T-helper 2 cell treated with Interferon-gamma antibody and Interleukin-4, amounts not matched to agents 100 ng/mL and 5 ng/mL, for 36 hours (primary cell): ENCODE data around the gene MSI2. TPM values are rescaled to one million over a fixed set of nuclear protein-coding genes. Genes with fewer than 3 reads are reported as not detected.

Experiments used
- intact Hi-C: fragments of 100-400 bp; cut with micrococcal nuclease; formaldehyde crosslinking; loops from one replicate; pipeline ENCODE4 v1.15.1; 2023
- total RNA-seq: library from RNA; stranded (reverse); gene quantifications from 2 replicates; pipeline ENCODE4 v1.2.3, GENCODE V29; 2022

Gene MSI2
- total RNA-seq, 1 donor from 2014 or later, result 140 TPM

DNA sequence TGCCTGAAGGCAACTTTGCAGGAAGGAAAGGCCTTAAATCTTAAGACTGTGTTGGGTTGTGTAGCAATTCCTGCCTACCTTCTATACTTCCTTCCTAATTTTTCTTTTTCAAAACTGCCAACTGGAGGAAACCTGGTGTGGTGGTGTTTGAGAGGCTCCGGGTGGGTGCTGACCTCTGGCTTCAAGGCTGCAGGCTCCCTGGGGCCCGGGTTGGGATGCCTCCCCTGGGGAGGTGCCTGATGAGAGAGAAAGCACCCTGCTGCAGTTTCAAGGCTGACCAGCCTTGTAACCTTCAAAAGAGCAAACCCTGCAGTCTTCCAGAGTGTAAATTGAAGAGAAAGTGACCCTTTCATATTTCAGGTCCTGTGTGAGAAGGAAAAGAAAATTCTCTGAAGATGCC lies 55.9 kb downstream of the MSI2 start:
- intact Hi-C loops, result no loop called here

GRCh38 chr17:57313097-57313835 lies 56.9 kb downstream of the MSI2 start:
- intact Hi-C loops, result no loop called here

GRCh38 chr17:57315061-57316015 lies 59.0 kb downstream of the MSI2 start:
- intact Hi-C loops, result no loop called here

DNA sequence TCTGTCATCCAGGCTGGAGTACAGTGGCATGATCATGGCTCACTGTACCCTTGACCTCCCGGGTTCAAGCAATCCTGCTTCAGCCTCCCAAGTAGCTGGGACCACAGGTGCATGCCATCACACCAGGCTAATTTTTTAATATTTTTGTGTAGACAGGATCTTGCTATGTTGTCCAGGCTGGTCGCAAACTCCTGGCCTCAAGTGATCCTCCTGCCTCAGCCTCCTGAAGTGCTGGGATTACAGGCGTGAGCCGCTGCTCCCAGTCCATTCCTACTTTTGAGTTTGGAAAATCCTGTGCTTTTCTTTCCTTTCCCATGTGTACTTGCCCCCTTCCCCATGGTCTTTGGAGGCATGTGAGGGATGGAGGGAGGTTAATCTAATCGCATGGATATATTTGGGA lies 60.0 kb downstream of the MSI2 start:
- intact Hi-C loops, result no loop called here

DNA sequence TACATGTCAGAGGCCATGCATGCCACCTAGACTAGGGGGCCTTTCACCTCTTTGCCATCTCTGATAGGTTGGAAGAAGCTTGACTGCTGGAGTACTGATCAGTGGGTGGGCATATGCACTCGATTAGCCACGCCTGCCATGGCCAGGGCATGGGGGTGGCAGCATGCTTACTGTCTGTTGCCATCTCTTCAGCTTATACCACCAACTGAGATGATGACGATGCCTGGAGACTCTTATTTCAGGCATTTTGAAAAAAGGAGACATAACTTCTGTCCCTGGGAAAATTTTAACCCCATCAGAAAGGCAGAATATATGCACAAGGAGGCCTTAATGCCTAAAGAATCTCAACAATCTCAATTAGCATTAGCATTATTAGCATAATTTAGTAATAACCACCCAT lies 60.8 kb downstream of the MSI2 start:
- intact Hi-C loops, result no loop called here

- intact Hi-C loops, result no loop called here
Observed at GRCh38 chr17:57318913-57319312, 62.6 kb downstream of the MSI2 start.

- intact Hi-C loops, result no loop called here
Observed at GRCh38 chr17:57319806-57320205, 63.5 kb downstream of the MSI2 start.

DNA sequence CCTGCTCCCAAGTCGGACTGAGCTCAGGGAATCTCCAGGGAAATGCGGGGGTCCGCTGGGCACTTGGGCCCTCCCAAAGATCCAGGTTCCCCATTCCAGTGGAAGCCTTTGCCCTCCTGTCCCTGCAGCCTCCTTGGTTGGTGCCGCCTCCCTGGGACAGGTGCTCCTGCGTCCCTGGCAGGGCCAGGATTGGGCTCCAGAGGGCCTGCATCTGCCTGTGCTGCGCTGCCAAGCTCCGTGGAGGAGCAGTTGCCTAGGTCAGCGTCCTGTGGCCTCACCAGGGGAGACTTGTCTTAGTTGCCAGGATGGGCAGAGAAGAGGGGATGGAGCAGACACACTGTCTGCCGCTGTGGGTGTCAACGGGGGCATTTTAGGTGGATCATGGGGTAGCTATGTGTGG lies 67.1 kb downstream of the MSI2 start:
- intact Hi-C loops, result no loop called here

DNA sequence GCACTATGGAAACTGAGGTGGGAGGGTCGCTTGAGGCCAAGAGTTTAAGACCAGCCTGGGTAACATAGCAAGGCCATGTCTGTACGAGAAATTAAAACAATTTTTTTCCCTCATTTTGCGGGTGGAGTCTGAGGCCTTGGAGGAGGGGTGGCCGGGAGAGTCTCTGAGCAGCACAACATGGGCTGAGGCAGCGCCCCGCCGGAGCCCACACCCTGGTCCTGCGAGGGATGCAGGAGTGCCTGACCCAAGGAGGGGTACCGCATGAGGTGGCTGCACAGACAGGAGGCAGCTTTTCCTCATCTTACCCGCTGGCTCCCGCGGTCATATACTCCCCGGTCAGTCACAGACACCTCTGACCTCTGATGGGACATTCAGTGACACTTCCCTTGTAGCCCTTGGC lies 67.7 kb downstream of the MSI2 start:
- intact Hi-C loops, result no loop called here

DNA sequence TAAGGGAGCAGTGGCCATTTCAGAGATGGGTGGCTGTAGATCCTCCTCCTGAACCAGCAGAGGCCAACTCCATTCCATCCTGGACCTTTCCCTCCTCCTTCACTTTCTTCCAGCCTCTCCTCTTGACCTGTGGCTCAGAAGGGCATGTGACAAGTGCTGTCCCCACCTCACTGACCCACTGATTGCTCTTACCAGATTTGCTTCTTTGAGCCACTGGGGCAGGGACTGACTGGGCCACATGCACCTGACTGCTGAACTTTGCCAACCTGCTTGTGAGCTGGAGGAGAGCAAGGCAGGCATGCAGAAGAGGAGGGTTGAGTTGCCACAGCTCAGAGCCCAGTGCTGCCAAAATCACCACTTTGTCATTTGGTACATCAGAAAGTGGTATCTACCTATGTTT lies 68.3 kb downstream of the MSI2 start:
- intact Hi-C loops, result no loop called here

DNA sequence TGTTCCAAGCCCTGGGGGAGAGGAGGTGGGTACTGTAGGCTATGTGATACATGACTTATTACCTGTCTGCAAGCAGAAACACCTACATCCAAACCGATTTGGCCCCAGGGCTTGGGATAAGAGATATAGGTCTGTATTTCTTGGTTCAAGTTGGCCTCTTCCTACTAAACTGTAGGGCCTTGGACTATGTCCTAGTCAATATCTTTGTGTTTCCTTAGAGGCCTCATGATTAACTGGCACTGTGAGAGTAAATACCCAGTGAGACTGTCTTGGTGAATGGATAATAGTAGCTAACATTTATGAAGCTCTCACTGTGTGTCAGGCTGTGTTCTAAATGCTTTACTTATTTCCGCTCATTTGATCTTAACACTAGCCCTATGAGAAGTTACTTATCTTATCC lies 70.0 kb downstream of the MSI2 start:
- intact Hi-C loops, result no loop called here

DNA sequence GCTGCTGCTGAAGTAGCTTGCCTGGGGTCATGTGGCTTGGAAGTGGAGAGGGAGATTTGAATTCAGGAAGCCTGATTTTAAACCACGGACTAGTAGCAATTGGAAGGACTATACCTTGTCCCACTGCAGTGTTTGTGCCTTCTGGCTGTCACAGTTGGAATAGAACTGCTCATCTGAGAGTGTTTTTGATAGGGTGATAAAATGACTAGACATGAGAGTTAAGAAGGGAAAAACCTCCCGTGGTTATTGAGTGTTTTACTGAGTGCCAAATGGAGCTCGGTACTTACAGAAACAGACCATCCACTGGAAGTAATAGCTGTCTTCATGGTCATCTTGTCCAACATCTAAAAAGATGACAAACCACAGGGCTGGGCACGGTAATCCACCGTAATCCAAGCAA lies 70.4 kb downstream of the MSI2 start:
- intact Hi-C loops, result no loop called here

DNA sequence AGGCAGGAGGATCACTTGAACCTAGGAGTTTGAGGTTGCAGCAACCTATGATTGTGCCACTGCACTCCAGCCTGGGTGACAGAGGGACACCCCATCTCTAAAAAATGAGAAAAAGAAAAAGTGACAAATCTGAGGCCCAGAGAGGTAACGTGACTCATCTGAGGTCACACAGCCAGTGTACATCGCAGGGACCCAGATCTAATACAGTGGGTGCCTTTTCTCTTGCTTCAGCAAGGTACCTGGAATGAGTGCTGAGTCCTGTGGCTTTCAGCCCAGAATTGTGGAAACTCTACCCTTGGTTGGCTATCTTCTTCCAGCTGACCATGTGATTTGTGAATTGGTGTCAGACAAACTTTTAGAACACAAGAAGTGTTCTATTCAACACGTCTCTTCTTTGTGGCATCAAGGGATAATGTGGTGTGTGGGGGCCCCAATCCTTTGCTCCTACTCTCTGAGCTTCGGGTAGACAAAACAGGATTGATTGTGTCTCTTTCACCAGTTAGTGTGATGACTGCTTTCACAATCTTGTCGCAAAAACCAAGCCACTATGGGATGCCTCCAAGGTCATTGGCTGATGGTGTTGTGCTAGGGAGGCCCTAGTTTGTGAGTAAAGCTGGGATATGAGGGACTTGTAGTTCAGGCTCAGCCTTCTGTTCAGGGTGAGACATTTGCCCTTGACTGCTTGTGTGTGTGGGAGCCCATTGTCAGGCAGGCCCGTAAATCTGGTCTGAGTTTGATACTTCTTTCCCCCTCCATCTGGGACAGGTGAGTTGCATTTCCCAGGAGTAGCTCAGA lies 71.0 kb downstream of the MSI2 start:
- intact Hi-C loops, result no loop called here

DNA sequence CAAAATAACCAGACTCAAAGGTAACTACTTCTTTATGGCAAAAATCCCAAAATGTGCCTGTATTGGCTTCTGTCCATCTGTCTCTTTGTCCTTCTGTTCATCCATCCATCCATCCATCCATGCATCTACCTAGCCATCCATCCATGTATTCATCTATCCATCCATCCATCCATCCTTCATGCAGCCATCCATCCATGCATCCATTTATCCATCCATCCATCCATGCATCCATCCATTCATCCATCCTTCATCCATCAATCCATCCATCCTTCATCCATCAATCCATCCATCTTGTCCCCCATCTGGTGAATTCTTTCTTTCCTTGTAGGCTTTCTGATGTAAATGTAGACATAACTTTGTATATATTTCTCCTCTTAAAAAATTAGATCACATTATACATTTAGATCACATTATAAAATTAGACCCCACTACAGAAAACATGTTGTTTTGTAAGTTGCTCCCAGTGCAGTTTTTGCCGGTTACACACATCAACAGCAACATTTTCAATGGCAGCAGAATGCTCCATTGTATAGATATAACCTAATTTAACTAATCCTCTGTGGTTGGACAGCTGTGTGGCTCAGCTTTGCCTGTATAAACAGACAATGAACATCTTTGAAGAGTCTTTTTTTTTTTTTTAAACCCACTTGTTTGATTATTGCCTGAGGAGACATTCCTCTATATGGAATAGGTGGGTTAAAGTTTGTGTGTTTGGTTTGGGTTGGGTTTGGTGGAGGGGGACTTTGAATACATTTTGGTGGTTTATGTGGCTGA lies 72.0 kb downstream of the MSI2 start:
- intact Hi-C loops, result no loop called here

DNA sequence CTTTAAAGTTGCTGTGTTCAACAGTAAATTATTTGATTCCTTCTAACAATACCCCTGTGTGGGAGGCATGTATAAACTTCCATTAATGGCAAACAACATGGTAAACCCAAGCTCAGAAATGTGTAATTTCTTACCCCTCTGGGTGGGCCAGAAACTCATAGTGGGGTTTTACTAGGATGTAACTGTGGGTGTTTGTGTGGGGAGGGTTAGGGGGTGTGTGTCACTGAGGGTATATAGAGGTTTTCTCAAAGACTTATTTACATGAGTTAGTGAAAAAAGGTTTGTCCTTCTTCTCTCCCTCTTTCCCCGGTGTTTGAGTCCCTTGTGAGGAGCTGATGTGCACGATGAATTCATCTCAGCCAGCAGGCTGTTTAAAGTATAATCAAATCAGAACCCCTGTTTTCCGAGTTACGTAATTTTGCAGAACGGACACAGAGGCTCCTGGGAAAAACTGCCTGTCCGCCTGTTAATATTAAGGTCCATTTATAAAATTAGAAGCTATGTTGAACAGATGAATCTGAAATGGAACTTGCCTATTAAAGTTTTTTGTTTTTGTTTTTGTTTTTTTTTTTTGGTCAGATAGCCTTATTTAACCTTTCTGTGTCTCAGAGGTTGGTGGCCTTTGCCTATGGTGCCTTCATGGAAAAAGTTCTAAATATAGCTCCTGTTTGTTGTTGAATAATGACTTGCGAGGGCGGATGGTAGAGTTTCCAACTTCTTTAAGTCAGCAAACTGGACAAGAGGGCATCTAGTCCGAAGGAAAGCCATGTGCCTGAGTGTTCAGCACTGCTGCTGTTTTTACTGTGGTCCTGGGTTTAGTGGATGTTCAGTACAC lies 73.3 kb downstream of the MSI2 start:
- intact Hi-C loops, result no loop called here

DNA sequence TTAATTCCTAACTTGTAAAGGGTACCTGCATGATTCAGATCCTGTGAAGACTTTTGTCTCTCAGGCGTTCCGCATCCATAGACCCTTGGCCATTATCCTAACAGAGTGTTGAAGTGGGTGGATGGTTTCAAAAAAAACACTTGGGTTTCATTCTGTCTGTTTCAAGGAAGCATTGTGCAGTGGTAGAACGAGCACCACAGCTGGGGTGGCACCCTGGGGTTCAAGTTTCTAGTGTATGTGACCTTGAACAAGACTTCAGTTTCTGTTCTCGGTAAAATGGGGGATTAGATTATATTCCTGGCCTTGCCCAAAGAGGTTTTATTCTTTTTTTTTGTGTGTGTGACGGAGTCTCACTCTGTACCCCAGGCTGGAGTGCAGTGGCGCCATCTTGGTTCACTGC lies 74.3 kb downstream of the MSI2 start:
- intact Hi-C loops, result no loop called here

GRCh38 chr17:57331423-57331822 lies 75.1 kb downstream of the MSI2 start:
- intact Hi-C loops, result no loop called here

- intact Hi-C loops, result no loop called here
Observed at GRCh38 chr17:57332501-57332900, 76.2 kb downstream of the MSI2 start.

DNA sequence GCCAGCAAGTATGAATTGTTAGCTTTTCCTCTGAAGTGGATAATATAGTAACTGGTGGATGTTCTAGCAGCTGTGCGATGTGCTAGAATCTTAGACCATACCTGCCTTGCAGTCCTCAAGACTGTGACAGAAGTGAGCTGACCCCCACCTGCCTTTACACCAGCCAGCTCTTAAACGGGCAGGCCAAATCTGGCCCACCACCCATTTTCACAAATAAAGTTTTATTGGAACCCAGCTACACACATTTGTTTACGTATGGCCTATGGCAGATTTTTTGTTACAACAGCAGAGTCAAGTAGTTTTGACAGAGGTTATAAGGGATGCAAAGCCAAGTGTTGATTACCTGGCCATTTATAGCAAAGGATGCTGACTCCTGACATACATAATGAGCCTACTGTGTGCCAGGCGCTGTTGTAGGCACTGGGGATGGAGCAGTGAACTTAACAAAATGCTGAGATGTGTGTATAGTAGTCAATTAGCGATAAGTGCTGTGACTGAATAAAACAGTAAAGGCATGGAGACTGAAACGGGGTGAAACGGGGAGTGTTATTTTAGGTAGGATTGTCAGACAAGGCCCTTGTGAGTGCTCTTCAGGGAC lies 79.0 kb downstream of the MSI2 start:
- intact Hi-C loops, result no loop called here

- intact Hi-C loops, result no loop called here
Observed at GRCh38 chr17:57337390-57337789, 81.1 kb downstream of the MSI2 start.
